Stimulated activated CD8-positive, alpha-beta memory T cell treated with anti-CD3 and anti-CD28 coated beads, Interleukin-15, amount 100 ng/mL, for 4 hours (primary cell): ENCODE results near the gene SPINK6.

Source experiments
- DNase-seq, 2 donors: peaks; one replicate each; pipeline ENCODE4 v3.0.0-alpha.2; 2020; ENCODE audit warnings: low read depth in 2 of 2

Gene SPINK6

DNA sequence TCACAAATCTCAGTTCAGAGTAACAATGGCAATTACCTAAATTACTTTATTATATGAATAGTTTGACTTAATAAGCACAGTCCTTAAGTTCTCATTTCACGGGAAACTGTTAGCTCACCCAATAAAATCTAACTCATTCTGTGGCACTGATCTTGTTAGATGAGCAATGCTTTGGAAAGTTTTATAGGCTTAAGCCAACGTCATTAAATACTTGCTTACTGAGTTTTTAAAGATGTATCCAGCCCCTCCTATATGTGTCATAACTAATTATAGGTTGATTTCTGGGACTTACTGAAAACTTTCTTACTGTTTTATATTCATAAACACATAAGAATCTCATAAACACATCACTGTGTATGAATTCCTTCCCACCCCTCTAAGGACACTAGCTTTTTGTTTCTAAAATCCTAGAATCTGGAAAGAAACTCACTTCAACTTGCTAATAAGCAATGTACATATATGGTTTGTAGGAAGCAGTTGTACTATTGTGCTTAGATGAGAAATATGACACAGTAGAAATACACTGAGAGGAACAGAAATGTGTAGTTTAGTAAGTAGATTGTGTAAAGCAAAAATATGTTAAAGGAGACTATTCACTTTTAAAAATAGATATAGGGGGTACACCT, 21.4 kb downstream of the SPINK6 start:
- no peak for DNase-seq

DNA sequence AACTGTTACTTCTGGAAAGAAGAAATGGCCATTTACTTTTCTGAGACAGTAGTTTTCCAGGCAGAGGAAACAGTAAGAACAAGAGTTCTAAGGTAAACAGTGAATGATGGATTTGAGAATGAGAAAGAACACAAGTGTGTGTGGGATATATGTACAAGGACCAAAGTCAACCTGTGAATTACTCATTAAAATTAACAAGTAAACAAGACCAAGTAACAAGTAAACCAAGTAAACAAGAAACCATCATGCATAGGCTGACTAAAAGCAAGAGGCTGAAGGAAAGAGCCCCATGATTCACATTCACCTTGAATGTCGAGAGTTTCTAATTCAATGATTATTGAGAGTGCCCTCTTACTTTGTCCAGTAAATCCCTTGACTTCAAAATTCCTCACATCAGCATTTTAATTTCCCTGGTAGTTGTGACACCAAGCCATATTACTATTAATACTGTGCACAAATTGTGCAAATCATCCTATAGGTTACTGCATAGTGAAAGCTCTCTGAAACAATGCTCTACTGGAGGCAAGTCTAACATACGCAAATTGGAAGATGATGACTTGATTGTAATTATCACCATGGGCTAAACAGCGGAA, 25.6 kb downstream of the SPINK6 start:
- DNase-seq: no peak

- no peak for DNase-seq
These were observed 27.0 kb downstream of the SPINK6 start for GRCh38 chr5:148229840-148230239.

DNA sequence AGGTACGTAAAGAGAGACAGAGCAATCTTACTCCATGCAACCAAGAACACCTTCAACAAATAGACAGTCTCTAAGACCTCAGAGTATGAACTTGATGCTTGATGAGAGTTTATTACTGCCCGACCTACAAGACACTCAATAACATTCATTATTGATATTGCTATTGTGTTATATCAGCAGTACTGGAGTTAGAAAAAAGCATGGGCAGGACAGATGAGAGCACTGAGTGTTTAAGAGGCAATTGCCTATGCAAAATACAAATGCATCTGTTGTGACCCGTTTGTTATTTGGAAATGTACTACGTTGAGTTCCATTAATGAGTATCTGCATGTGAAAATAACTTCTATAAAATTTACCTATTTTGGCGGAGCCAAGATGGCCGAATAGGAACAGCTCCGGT, 27.4 kb downstream of the SPINK6 start:
- DNase-seq: no peak

DNA sequence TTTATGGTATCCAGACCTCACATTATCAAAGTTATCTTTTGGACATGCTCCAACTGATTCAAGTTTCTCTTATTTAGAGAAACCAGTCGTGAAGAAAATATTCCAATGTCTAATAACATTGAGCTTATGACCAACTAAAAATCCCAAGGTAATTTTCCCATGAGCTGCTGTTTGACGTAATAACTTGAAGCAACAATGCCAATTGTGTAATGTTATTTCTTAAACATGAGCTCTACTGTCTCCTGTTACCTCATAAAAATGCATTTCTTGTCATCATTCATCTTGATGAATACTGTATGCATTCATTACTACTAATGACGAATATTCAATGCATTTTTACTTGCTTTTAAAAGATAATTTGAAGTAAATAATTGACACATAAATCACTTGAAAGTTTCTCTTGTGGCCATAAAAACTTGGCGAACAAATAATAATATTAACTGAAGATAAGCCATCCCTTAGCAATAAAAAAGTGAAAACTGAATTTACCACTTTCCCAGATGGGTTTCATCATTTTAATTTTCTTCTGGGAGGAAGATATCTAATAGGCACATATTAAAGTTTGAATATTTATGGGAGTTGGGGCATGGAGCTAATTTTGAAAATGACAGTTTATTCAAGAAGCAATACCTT, 35.1 kb downstream of the SPINK6 start:
- no peak for DNase-seq

- no peak for DNase-seq
These were observed 35.6 kb downstream of the SPINK6 start, which contains the start of gene MARCOL for GRCh38 chr5:148238418-148238794. Gene MARCOL, plus strand, starts transcription at chr5:148238525. Its CDS starts 73 bp downstream, at chr5:148238598.

DNA sequence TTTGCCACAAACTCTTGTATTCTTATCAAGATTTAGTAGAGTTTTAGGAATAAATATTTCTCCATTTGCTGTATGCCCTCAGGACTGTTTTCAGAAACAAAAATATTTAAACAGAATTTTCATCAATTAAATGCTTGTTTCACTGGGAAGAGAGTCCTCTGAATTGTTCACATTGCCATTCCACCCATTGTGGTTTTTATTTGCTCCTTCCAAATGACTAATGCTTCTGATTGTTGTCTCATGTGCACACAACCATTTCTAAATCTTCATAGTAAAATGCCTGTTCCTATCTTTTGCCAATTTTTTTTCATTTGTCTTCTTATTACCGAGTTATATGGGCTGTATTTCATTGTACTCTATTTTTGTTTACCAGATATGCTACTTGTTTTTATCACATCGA, 46.1 kb downstream of the SPINK6 start:
- no peak for DNase-seq

DNA sequence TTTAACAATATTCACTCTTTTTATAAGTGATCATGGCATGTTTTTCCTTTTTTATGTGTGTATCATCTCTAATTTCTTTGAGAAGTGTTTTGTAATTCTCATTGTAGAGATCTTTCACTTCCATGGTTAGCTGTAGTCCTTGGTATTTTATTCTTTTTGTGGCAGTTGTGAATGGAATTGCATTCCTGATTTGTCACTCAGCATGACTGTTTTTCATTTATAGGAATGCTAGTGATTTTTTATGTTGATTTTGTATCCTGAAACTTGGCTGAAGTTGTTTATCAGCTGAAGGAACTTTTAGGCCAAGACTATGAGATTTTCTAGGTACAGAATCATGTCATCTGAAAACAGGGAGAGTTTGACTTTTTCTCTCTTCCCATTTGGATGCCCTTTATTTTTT, 52.6 kb downstream of the SPINK6 start:
- no peak for DNase-seq

DNA sequence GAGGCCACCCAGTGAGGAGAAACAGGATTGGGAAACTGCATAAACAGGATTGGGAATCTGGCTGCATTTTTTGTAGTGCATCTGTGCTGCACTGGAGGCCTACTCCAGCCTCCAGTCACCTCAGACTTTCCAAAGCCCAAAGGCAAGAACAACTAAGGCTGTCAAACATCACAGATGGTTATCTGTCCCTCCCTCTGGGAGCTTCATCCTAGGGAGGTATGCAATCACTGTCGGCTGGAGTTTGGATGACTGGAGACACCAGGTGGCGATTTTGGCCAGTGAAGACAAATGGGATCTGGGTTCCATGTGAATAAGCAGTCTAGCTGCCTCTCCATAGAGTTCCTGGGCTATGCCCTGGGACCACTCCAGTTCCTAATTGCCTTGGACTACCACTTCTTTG, 56.4 kb downstream of the SPINK6 start:
- DNase-seq: no peak

DNA sequence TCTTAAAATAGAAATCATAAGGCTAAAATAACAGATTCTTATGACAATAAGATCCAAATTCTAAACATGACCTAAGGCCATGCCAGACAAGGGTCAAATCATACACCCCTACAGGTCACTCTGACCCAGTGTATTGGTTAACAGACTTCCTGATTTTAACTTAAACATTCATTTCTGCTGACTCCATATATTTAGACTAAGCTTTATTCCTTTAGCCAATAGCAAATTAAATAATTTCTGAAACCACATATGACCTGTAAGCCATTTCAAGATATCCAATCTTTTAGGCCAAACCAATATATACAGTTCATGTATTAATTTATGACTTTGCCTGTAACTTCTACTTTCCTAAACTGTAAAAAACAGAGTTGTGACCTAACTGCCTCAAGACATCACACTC, 58.4 kb downstream of the SPINK6 start:
- no peak for DNase-seq
